Measurements from ENCODE around the gene COL11A1.
"Not testable (repeated sequence)": the region's sequence is repeated elsewhere in the genome, so short reads cannot be mapped to it uniquely, and the experiment has no call there.

COL11A1 gene

DNA sequence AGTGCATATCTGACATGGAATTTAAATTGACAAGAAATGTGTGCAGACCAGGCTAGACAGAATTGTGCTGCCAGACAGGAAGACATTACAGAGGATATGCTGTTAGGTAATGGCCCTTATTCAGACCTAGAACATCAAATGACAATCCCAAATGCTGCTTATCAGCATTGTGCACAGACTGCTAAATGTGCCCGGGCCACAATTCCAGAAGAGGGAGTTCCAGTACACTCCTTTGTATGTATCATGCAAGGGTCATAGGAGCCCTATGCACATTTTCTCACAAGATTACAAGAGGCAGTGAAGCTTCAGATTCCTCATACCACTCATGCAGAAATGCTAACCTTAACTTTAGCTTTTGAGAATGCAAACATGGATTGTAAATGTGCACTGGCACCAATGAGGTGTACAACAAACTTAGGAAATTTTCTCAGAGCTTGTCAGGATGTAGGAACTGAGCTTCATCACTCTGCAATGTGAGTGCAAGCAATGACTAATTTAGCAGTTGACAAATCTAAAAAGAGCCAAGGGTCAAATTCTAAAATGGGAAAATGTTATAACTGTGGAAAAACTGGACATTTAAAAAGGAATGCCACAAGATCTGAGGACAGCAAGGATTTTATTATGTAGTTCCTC lies 273.5 kb downstream of the COL11A1 start:
- no peaks in the 10 kb centered on the region for H3K36me3 ChIP-seq (ENCODE audit: control insufficient read depth in 5 of 5, insufficient read depth in 5 of 5, low read length in 5 of 5)
- no peak overlapping the region for H3K9ac ChIP-seq (ENCODE audit: low read length in 5 of 5)
- peaks cover 0 to 5% (median 3%) of the 10 kb centered on the region in 5 donors for H3K9me3 ChIP-seq (ENCODE audit: control insufficient read depth in 5 of 5, low read length in 5 of 5)
- no peak overlapping the region for H3K27ac ChIP-seq (ENCODE audit: low read depth, low read length)
- H3K27me3 ChIP-seq (ENCODE audit: control insufficient read depth in 5 of 5, insufficient read depth in 4 of 5, low read length in 5 of 5) = no peaks in the 10 kb centered on the region
- no peaks in the 10 kb centered on the region for H3K4me1 ChIP-seq (ENCODE audit: control insufficient read depth in 5 of 5, insufficient read depth in 5 of 5, low read length in 5 of 5)
- H3K4me3 ChIP-seq (ENCODE audit: low read depth in 1 of 5, low read length in 5 of 5) = no peak overlapping the region

DNA sequence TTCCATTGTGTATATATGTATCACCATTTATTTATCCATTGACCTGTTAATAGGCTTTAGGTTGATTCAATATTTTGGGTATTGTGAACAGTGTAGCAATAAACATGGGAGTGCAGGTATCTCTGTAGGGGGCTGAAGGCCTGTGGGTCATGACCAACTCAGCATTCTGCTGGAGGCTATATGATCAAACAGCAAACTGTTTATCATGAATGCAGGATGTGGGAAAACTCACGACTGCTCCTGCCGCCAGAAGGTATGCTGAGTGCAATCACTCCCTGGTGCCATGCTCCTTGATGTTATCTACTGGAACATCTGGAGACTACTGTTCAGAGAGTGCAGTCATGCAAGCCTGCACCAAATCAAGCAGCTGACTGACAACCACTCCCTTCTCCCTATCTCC lies 275.2 kb downstream of the COL11A1 start:
- no peak overlapping the region for H3K27ac ChIP-seq (ENCODE audit: low read depth, low read length)
- H3K27me3 ChIP-seq (ENCODE audit: control insufficient read depth in 5 of 5, insufficient read depth in 4 of 5, low read length in 5 of 5) = no peaks in the 10 kb centered on the region
- H3K4me3 ChIP-seq (ENCODE audit: low read depth in 1 of 5, low read length in 5 of 5) = no peak overlapping the region
- H3K4me1 ChIP-seq (ENCODE audit: control insufficient read depth in 5 of 5, insufficient read depth in 5 of 5, low read length in 5 of 5) = no peaks in the 10 kb centered on the region
- no peak overlapping the region for H3K9ac ChIP-seq (ENCODE audit: low read length in 5 of 5)
- H3K9me3 ChIP-seq (ENCODE audit: control insufficient read depth in 5 of 5, low read length in 5 of 5) = peaks cover 0 to 5% (median 3%) of the 10 kb centered on the region in 5 donors
- no peaks in the 10 kb centered on the region for H3K36me3 ChIP-seq (ENCODE audit: control insufficient read depth in 5 of 5, insufficient read depth in 5 of 5, low read length in 5 of 5)

DNA sequence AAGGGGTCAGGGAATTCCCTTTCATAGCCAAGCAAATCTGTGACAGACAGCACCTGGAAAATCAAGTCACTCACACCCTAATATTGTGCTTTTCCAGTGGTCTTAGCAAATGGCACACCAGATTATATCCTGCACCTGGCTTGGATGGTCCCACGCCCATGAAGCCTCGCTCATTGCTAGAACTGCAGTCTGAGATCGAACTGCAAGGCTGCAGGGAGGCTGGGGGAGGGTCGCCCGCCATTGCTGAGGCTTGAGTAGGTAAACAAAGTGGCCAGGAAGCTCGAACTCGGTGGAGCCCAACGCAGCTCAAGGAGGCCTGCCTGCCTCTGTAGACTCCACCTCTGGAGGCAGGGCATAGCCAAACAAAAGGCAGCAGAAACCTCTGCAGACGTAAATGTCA lies 281.6 kb downstream of the COL11A1 start:
- H3K27me3 ChIP-seq (ENCODE audit: control insufficient read depth in 5 of 5, insufficient read depth in 4 of 5, low read length in 5 of 5) = not testable (repeated sequence)

More for the DNA sequence above, 281.6 kb downstream of the COL11A1 start:
- not testable (repeated sequence) for H3K4me1 ChIP-seq (ENCODE audit: control insufficient read depth in 5 of 5, insufficient read depth in 5 of 5, low read length in 5 of 5); H3K27ac ChIP-seq (ENCODE audit: low read depth, low read length); H3K4me3 ChIP-seq (ENCODE audit: low read depth in 1 of 5, low read length in 5 of 5); H3K9ac ChIP-seq (ENCODE audit: low read length in 5 of 5); H3K9me3 ChIP-seq (ENCODE audit: control insufficient read depth in 5 of 5, low read length in 5 of 5); H3K36me3 ChIP-seq (ENCODE audit: control insufficient read depth in 5 of 5, insufficient read depth in 5 of 5, low read length in 5 of 5)
